GM23338 (cell line): Measurements from ENCODE around the gene GRM3. TPM values are rescaled to one million over a fixed set of nuclear protein-coding genes. Genes with fewer than 3 reads are reported as not detected.

Source experiments
- ATAC-seq: fragments of 200-7000 bp; cut with Tn5 transposase; 3 replicates; pipeline ENCODE4 v1.9.1; 2020
- DNase-seq: peaks from one replicate; pipeline ENCODE4 v3.0.0-alpha.2; 2015; ENCODE audit warnings: low spot score
- H2AFZ ChIP-seq: fragments of 200-600 bp; sonication (generic); 2 replicates; pipeline ENCODE4 v1.8.0; 2016; ENCODE audit warnings: antibody characterized with exemption, mild to moderate bottlenecking, moderate library complexity
- H3F3A ChIP-seq: fragments of 200-600 bp; sonication (generic); replicated peaks from 2 replicates; pipeline ENCODE4 v1.8.0; 2017; ENCODE audit warnings: antibody characterized with exemption, mixed run types, low read depth
- H3K27ac ChIP-seq: fragments of 200-600 bp; sonication (generic); 2 replicates; pipeline ENCODE4 v1.6.1; 2016; ENCODE audit warnings: low read depth
- H3K27me3 ChIP-seq: fragments of 200-600 bp; sonication (generic); 2 replicates; pipeline ENCODE4 v1.8.0; 2016; ENCODE audit warnings: mild to moderate bottlenecking, mixed run types, moderate library complexity; ENCODE audit not compliant: insufficient read depth
- H3K36me3 ChIP-seq: fragments of 200-600 bp; sonication (generic); 2 replicates; pipeline ENCODE4 v1.8.0; 2016; ENCODE audit warnings: mild to moderate bottlenecking; ENCODE audit not compliant: insufficient read depth
- H3K4me1 ChIP-seq: fragments of 200-600 bp; sonication (generic); 2 replicates; pipeline ENCODE4 v1.8.0; 2016; ENCODE audit warnings: mild to moderate bottlenecking, moderate library complexity; ENCODE audit not compliant: insufficient read depth
- H3K4me2 ChIP-seq: fragments of 200-600 bp; sonication (generic); 2 replicates; pipeline ENCODE4 v1.7.1; 2017; ENCODE audit warnings: mixed run types
- H3K4me3 ChIP-seq: fragments of 200-600 bp; sonication (generic); 2 replicates; pipeline ENCODE4 v1.6.1; 2016; ENCODE audit warnings: mixed run types
- H3K79me2 ChIP-seq: fragments of 200-600 bp; sonication (generic); replicated peaks from 2 replicates; pipeline ENCODE4 v1.8.0; 2017; ENCODE audit warnings: mild to moderate bottlenecking; ENCODE audit not compliant: insufficient read depth
- H3K9me2 ChIP-seq: fragments of 200-600 bp; sonication (generic); 2 replicates; pipeline ENCODE4 v1.8.0; 2017; ENCODE audit not compliant: insufficient read depth
- H4K20me1 ChIP-seq: fragments of 200-600 bp; sonication (generic); replicated peaks from 2 replicates; pipeline ENCODE4 v1.8.0; 2017; ENCODE audit warnings: mild to moderate bottlenecking; ENCODE audit not compliant: insufficient read depth
- H3K27ac Mint-ChIP-seq: 2 replicates; pipeline ENCODE4 v1.8.0; 2020; ENCODE audit warnings: inconsistent platforms, mild to moderate bottlenecking, moderate library complexity, mixed read lengths
- H3K27me3 Mint-ChIP-seq: 3 replicates; pipeline ENCODE4 v1.8.0; 2022; ENCODE audit warnings: low read depth, mild to moderate bottlenecking, moderate library complexity, mixed read lengths, inconsistent platforms; ENCODE audit not compliant: insufficient read depth, poor library complexity
- H3K36me3 Mint-ChIP-seq: 3 replicates; pipeline ENCODE4 v1.8.0; 2021; ENCODE audit warnings: low read depth, mild to moderate bottlenecking, inconsistent platforms, moderate library complexity, mixed read lengths
- H3K4me1 Mint-ChIP-seq: 3 replicates; pipeline ENCODE4 v1.8.0; 2020; ENCODE audit warnings: mild to moderate bottlenecking, inconsistent platforms, mixed read lengths
- H3K4me3 Mint-ChIP-seq: 3 replicates; pipeline ENCODE4 v1.8.0; 2021; ENCODE audit warnings: moderate library complexity, mild to moderate bottlenecking, inconsistent platforms, mixed read lengths
- H3K9me3 Mint-ChIP-seq: 3 replicates; pipeline ENCODE4 v1.8.0; 2020; ENCODE audit warnings: moderate library complexity, mild to moderate bottlenecking, inconsistent platforms, mixed read lengths
- CREB1 ChIP-seq: fragments of 250-450 bp; sonication (Bioruptor Pico); IDR thresholded peaks from 2 replicates; pipeline ENCODE4 v1.5.0; 2020; ENCODE audit warnings: low read depth, mild to moderate bottlenecking, moderate library complexity
- ETS1 ChIP-seq: IDR thresholded peaks from 2 replicates; pipeline ENCODE4 v1.6.1; 2016; ENCODE audit warnings: antibody characterized with exemption
- EZH2 ChIP-seq: fragments of 200-600 bp; sonication (generic); IDR thresholded peaks from one replicate; pipeline ENCODE4 v1.8.0; 2017; ENCODE audit warnings: antibody characterized with exemption, mild to moderate bottlenecking, low read depth; ENCODE audit not compliant: unreplicated experiment
- EZH2phosphoT487 ChIP-seq: fragments of 200-600 bp; sonication (generic); IDR thresholded peaks from one replicate; pipeline ENCODE4 v1.8.1; 2018; ENCODE audit warnings: antibody characterized with exemption; ENCODE audit not compliant: unreplicated experiment
- JUNB ChIP-seq: IDR thresholded peaks from one replicate; pipeline ENCODE4 v1.6.1; 2016; ENCODE audit warnings: antibody characterized with exemption; ENCODE audit not compliant: unreplicated experiment
- NANOG ChIP-seq: IDR thresholded peaks from 2 replicates; pipeline ENCODE4 v1.6.1; 2016; ENCODE audit warnings: antibody characterized with exemption, borderline replicate concordance
- POLR2AphosphoS5 ChIP-seq: IDR thresholded peaks from 2 replicates; pipeline ENCODE4 v1.6.1; 2016; ENCODE audit warnings: antibody characterized with exemption, low read depth
- REST ChIP-seq: IDR thresholded peaks from one replicate; pipeline ENCODE4 v1.6.1; 2018; ENCODE audit warnings: antibody characterized with exemption; ENCODE audit not compliant: unreplicated experiment
- STAT1 ChIP-seq: IDR thresholded peaks from one replicate; pipeline ENCODE4 v1.6.1; 2016; ENCODE audit warnings: antibody characterized with exemption; ENCODE audit not compliant: unreplicated experiment
- ZNF114 ChIP-seq: fragments of 250-450 bp; sonication (Bioruptor Pico); IDR thresholded peaks from 2 replicates; pipeline ENCODE4 v1.5.0; 2020; ENCODE audit warnings: mild to moderate bottlenecking, moderate library complexity
- ZNF331 ChIP-seq: fragments of 250-450 bp; sonication (Bioruptor Pico); IDR thresholded peaks from 2 replicates; pipeline ENCODE4 v1.5.0; 2020; ENCODE audit warnings: low read depth, mild to moderate bottlenecking, moderate library complexity
- polyA plus RNA-seq: library from polyadenylated mRNA; unstranded; fragments of >200 nt; fragmentation: Nextera tagmentation; extraction: Ambion mirVana; gene quantifications from 2 replicates; pipeline ENCODE4 v1.2.1, GENCODE V29; 2016
- total RNA-seq: library from RNA; depleted of rRNA; stranded (reverse); fragments of >200 nt; shearing (Covaris generic); gene quantifications from 2 replicates; pipeline ENCODE4 v1.2.3, GENCODE V29; 2014
- TF ChIP-seq, protein P1 (sequence below), 2 experiments: fragments of 200-600 bp in 1 of 2; sonication (generic) in 1 of 2; conservative IDR thresholded peaks; 2 replicates each; pipeline versions ENCODE4 v1.5.1 to v1.6.1; 2016 to 2017; ENCODE audit warnings: antibody characterized with exemption in 2 of 2, low read depth in 2 of 2, mild to moderate bottlenecking in 2 of 2, moderate library complexity in 1 of 2
- TF ChIP-seq, protein P2 (sequence below): fragments of 250-450 bp; sonication (Bioruptor Pico); IDR thresholded peaks from 2 replicates; pipeline ENCODE4 v1.5.0; 2020; ENCODE audit warnings: mild to moderate bottlenecking, moderate library complexity

GRM3 gene
- total and polyA plus RNA-seq, 2 experiments from 2014 or later, result 0.79 to 1.9 TPM

DNA sequence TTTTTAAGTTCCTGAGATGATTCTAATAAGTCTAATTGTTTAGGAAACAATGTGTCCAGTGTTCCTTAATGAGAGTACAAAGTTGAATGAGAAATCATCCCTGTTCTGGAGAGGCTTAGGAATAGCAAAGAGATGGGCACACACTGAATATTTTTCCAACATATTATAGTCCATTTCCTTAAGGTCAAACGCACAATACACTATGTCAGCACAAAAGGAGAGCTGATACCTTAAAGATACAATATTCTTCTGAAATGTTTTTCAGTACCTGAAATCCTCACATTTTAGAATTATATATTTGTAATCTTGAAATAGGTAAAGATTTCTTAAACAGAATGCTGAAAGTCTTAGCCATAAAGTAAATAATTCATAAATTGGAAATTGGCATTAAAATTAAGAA is 183.2 kb downstream of the GRM3 start:
- Mint-ChIP-seq H3K4me1 (peaks cover 13% of the 10 kb centered on the region), H3K9me3 (no peaks in the 10 kb centered on the region), H3K4me3 (no peak overlapping the region), H3K27me3 (no peaks in the 10 kb centered on the region), H3K36me3 (no peaks in the 10 kb centered on the region), H3K27ac (no peak overlapping the region)
- no peak overlapping the region for H3K4me3 ChIP-seq
- ATAC-seq (no peak), DNase-seq (no peak)
- H2AFZ ChIP-seq, result no peak overlapping the region
- no peaks in the 10 kb centered on the region for H3K9me2 ChIP-seq
- TF ChIP-seq POLR2AphosphoS5 (no peak), EZH2phosphoT487 (no peak), JUNB (no peak), NANOG (no peak), ZNF114 (CRISPR knock-in tag) (no peak), ETS1 (no peak), STAT1 (no peak), REST (no peak), ZNF331 (no peak), CREB1 (CRISPR knock-in tag) (no peak), EZH2 (no peak)
- TF ChIP-seq, protein P1, sequence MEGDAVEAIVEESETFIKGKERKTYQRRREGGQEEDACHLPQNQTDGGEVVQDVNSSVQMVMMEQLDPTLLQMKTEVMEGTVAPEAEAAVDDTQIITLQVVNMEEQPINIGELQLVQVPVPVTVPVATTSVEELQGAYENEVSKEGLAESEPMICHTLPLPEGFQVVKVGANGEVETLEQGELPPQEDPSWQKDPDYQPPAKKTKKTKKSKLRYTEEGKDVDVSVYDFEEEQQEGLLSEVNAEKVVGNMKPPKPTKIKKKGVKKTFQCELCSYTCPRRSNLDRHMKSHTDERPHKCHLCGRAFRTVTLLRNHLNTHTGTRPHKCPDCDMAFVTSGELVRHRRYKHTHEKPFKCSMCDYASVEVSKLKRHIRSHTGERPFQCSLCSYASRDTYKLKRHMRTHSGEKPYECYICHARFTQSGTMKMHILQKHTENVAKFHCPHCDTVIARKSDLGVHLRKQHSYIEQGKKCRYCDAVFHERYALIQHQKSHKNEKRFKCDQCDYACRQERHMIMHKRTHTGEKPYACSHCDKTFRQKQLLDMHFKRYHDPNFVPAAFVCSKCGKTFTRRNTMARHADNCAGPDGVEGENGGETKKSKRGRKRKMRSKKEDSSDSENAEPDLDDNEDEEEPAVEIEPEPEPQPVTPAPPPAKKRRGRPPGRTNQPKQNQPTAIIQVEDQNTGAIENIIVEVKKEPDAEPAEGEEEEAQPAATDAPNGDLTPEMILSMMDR (conservative IDR thresholded peaks at IDR 0.05; ENCODE audit: low read depth in 2 of 2), result no peak
- TF ChIP-seq, protein P2, sequence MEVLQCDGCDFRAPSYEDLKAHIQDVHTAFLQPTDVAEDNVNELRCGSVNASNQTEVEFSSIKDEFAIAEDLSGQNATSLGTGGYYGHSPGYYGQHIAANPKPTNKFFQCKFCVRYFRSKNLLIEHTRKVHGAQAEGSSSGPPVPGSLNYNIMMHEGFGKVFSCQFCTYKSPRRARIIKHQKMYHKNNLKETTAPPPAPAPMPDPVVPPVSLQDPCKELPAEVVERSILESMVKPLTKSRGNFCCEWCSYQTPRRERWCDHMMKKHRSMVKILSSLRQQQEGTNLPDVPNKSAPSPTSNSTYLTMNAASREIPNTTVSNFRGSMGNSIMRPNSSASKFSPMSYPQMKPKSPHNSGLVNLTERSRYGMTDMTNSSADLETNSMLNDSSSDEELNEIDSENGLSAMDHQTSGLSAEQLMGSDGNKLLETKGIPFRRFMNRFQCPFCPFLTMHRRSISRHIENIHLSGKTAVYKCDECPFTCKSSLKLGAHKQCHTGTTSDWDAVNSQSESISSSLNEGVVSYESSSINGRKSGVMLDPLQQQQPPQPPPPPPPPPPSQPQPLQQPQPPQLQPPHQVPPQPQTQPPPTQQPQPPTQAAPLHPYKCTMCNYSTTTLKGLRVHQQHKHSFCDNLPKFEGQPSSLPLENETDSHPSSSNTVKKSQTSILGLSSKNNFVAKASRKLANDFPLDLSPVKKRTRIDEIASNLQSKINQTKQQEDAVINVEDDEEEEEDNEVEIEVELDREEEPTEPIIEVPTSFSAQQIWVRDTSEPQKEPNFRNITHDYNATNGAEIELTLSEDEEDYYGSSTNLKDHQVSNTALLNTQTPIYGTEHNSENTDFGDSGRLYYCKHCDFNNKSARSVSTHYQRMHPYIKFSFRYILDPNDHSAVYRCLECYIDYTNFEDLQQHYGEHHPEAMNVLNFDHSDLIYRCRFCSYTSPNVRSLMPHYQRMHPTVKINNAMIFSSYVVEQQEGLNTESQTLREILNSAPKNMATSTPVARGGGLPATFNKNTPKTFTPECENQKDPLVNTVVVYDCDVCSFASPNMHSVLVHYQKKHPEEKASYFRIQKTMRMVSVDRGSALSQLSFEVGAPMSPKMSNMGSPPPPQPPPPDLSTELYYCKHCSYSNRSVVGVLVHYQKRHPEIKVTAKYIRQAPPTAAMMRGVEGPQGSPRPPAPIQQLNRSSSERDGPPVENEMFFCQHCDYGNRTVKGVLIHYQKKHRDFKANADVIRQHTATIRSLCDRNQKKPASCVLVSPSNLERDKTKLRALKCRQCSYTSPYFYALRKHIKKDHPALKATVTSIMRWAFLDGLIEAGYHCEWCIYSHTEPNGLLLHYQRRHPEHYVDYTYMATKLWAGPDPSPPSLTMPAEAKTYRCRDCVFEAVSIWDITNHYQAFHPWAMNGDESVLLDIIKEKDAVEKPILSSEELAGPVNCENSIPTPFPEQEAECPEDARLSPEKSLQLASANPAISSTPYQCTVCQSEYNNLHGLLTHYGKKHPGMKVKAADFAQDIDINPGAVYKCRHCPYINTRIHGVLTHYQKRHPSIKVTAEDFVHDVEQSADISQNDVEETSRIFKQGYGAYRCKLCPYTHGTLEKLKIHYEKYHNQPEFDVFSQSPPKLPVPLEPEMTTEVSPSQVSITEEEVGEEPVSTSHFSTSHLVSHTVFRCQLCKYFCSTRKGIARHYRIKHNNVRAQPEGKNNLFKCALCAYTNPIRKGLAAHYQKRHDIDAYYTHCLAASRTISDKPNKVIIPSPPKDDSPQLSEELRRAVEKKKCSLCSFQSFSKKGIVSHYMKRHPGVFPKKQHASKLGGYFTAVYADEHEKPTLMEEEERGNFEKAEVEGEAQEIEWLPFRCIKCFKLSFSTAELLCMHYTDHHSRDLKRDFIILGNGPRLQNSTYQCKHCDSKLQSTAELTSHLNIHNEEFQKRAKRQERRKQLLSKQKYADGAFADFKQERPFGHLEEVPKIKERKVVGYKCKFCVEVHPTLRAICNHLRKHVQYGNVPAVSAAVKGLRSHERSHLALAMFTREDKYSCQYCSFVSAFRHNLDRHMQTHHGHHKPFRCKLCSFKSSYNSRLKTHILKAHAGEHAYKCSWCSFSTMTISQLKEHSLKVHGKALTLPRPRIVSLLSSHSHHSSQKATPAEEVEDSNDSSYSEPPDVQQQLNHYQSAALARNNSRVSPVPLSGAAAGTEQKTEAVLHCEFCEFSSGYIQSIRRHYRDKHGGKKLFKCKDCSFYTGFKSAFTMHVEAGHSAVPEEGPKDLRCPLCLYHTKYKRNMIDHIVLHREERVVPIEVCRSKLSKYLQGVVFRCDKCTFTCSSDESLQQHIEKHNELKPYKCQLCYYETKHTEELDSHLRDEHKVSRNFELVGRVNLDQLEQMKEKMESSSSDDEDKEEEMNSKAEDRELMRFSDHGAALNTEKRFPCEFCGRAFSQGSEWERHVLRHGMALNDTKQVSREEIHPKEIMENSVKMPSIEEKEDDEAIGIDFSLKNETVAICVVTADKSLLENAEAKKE, result no peak
- no peaks in the 10 kb centered on the region for H3K27me3 ChIP-seq
- no peaks in the 10 kb centered on the region for H3K36me3 ChIP-seq
- no peak overlapping the region for H3K27ac ChIP-seq
- H4K20me1 ChIP-seq, result no peaks in the 10 kb centered on the region
- no peak overlapping the region for H3K4me2 ChIP-seq
- H3F3A ChIP-seq, result no peaks in the 10 kb centered on the region
- H3K4me1 ChIP-seq, result peaks cover 12% of the 10 kb centered on the region
- no peaks in the 10 kb centered on the region for H3K79me2 ChIP-seq
